ENCODE data around the gene ZFAND3. TPM values are rescaled to one million over a fixed set of nuclear protein-coding genes. Genes with fewer than 3 reads are reported as not detected.

The ZFAND3 gene
- polyA plus RNA-seq, 1 experiment: 15.5 TPM

DNA sequence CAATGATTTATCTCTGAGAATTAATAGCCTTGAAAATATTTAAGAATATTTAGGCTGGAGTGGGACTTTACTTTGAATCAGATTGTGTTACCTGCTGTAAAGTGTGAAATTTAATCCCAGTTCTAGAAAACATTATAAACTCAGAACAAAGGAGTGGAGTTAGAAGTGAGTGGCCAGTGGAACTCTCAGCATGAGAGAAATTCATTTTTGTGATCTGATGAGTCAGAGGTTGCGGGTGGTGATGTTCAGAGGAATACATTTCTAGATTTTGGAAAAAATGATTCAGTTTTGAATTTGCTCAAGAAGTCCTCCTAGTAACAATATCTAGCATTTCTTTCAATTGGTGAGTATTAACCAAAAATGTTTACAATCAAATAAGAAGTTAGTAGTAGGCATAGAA lies 167.5 kb downstream of the ZFAND3 start:
- TF ChIP-seq, protein P1, sequence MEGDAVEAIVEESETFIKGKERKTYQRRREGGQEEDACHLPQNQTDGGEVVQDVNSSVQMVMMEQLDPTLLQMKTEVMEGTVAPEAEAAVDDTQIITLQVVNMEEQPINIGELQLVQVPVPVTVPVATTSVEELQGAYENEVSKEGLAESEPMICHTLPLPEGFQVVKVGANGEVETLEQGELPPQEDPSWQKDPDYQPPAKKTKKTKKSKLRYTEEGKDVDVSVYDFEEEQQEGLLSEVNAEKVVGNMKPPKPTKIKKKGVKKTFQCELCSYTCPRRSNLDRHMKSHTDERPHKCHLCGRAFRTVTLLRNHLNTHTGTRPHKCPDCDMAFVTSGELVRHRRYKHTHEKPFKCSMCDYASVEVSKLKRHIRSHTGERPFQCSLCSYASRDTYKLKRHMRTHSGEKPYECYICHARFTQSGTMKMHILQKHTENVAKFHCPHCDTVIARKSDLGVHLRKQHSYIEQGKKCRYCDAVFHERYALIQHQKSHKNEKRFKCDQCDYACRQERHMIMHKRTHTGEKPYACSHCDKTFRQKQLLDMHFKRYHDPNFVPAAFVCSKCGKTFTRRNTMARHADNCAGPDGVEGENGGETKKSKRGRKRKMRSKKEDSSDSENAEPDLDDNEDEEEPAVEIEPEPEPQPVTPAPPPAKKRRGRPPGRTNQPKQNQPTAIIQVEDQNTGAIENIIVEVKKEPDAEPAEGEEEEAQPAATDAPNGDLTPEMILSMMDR (IDR thresholded peaks at IDR 0.05; ENCODE audit: low read depth, low read length): no peak
- DNase-seq (ENCODE audit: low read depth, low spot score): no peak
- Histone ChIP-seq H3K27me3 (ENCODE audit: control insufficient read depth, insufficient read depth, low read length) (no peaks in the 10 kb centered on the region), H3K27ac (ENCODE audit: low read depth, low read length) (no peak overlapping the region), H3K9me3 (ENCODE audit: control insufficient read depth, insufficient read depth, low read length) (no peaks in the 10 kb centered on the region), H3K4me3 (ENCODE audit: low read depth, low read length) (no peak overlapping the region)
- POLR2A ChIA-PET: no interaction called here
- CTCF ChIA-PET: interaction anchor here (0.5 to 1.3 kb wide), 3 partner anchors 13 to 67 kb away, joined by 3 read pairs; no protein-coding TSS in a partner anchor

DNA sequence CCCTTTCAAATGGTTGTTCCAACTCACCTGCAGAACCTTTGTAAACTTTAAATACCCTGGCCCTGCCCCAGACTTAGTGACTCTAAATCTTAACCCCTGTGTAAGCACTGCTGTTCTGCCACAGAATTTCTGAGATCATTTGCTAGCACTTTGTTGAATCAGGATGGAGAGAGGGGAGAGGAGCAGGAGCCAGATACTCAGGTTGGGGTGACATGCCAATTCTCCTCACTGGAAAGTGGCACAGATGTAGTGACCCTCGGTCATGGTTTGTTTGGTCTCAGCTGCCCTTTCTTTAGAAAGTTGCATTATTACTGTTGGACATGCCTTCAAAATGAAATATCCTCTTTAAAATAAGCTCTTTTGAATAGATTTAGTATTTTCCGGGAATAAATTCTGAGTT lies 168.0 kb downstream of the ZFAND3 start:
- TF ChIP-seq, protein P1 (IDR thresholded peaks at IDR 0.05; ENCODE audit: low read depth, low read length): no peak
- Histone ChIP-seq H3K4me3 (ENCODE audit: low read depth, low read length) (no peak overlapping the region), H3K9me3 (ENCODE audit: control insufficient read depth, insufficient read depth, low read length) (no peaks in the 10 kb centered on the region), H3K27me3 (ENCODE audit: control insufficient read depth, insufficient read depth, low read length) (no peaks in the 10 kb centered on the region), H3K27ac (ENCODE audit: low read depth, low read length) (peak overlapping the region; percentile 11)
- POLR2A ChIA-PET: no interaction called here
- CTCF ChIA-PET: interaction anchor here (0.5 to 1.3 kb wide), 5 partner anchors 14 to 133 kb away, joined by 3 read pairs; no protein-coding TSS in a partner anchor
- no peak for DNase-seq (ENCODE audit: low read depth, low spot score)

DNA sequence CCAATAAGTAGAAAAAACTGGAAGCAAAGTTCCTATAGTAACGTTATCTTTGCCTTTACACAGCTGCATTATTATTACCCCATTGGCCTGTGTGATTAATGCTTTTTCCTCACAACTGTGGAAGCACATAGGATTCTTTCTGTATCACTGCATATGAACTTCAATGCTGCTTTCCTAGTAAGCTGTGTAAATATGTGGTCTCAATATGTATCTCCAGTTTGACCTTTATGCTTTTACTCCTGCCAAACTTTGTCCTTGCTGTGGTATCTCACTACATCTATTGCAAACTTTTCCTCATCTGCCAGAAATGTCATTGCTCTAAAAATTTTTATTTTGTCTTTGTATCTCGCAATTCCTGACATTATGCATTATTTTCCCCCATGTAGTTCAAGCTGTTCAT lies 168.6 kb downstream of the ZFAND3 start:
- ChIA-PET CTCF (interaction anchor here (0.5 to 1.5 kb wide), 7 partner anchors 24 to 283 kb away, joined by 3 read pairs; no protein-coding TSS in a partner anchor), POLR2A (interaction anchor here (1.1 kb wide), 1 partner anchor 168 kb away, joined by 3 read pairs; the partner anchor contains the start of gene ZFAND3)
- H3K9me3 ChIP-seq (ENCODE audit: control insufficient read depth, insufficient read depth, low read length): no peaks in the 10 kb centered on the region
- H3K27me3 ChIP-seq (ENCODE audit: control insufficient read depth, insufficient read depth, low read length): no peaks in the 10 kb centered on the region
- no peak overlapping the region for H3K4me3 ChIP-seq (ENCODE audit: low read depth, low read length)
- DNase-seq (ENCODE audit: low read depth, low spot score): peak; percentile 49
- H3K27ac ChIP-seq (ENCODE audit: low read depth, low read length): no peak overlapping the region
- TF ChIP-seq, protein P1 (IDR thresholded peaks at IDR 0.05; ENCODE audit: low read depth, low read length): no peak

DNA sequence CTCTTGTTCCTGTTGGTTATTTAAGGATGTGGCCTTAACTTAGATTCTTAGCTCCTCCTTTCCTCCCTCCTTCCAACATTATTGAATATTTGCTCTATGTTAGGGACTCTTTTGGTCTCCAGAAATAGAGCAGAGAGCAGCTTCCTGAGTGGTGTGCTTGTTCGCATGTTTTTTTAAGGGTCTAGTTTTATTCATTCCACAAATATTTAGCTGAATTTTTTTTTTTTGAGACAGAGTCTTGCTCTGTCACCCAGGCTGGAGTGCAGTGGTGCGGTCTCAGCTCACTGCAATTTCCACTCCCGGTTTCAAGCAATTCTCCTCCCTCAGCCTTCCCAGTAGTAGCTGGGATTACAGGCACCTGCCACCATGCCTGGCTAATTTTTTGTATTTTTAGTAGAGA lies 169.2 kb downstream of the ZFAND3 start:
- DNase-seq (ENCODE audit: low read depth, low spot score): no peak
- H3K9me3 ChIP-seq (ENCODE audit: control insufficient read depth, insufficient read depth, low read length): no peaks in the 10 kb centered on the region
- no peaks in the 10 kb centered on the region for H3K27me3 ChIP-seq (ENCODE audit: control insufficient read depth, insufficient read depth, low read length)
- ChIA-PET CTCF (interaction anchor here (0.7 to 1.5 kb wide), 3 partner anchors 86 to 283 kb away, joined by 3 read pairs; no protein-coding TSS in a partner anchor), POLR2A (interaction anchor here (1.1 kb wide), 1 partner anchor 169 kb away, joined by 3 read pairs; the partner anchor contains the start of gene ZFAND3)
- H3K4me3 ChIP-seq (ENCODE audit: low read depth, low read length): no peak overlapping the region
- TF ChIP-seq, protein P1 (IDR thresholded peaks at IDR 0.05; ENCODE audit: low read depth, low read length): no peak
- no peak overlapping the region for H3K27ac ChIP-seq (ENCODE audit: low read depth, low read length)

DNA sequence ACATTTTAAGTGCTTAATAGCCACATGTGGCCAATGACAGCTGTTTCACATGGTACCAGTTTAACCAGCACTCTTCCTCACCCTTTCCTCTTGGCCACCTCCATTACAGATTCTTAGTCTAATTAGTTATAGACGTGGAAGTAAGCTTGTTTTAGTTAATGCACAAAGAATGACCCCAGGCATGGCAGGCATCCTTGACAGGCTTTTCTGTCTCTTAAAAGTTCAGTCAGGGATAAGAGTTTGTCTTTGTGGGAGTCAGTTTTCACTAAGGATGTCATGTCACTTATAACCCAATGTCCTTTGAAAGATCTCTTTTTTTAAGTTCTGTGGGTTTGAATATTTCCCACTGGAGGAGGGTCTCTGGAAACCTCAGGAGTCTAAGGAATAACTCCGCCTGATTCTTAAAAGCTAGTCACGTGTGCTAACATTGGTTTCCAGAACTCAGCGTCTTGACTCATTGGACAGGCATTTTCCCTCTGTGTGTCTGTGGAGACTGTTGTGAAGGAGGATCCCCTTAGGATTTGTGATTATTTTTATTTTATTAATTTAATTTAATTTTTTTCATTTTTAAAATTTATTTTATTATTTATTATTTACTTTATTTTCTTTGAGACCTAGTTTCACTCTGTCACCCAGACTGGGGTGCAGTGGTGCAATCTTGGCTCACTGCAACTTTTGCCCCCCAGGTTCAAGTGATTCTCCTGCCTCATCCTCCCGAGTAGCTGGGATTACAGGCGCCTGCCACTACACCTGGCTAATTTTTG lies 171.4 kb downstream of the ZFAND3 start:
- ChIA-PET CTCF (interaction anchor here (1.0 to 2.2 kb wide), 2 partner anchors 21 to 44 kb away, joined by 3 to 9 read pairs; no protein-coding TSS in a partner anchor), POLR2A (interaction anchor here (1.3 kb wide), 1 partner anchor 172 kb away, joined by 3 read pairs; the partner anchor contains the start of gene ZFAND3)
- peak; percentile 32 for DNase-seq (ENCODE audit: low read depth, low spot score)
- TF ChIP-seq, protein P1 (IDR thresholded peaks at IDR 0.05; ENCODE audit: low read depth, low read length): no peak
- Histone ChIP-seq H3K27ac (ENCODE audit: low read depth, low read length) (no peak overlapping the region), H3K9me3 (ENCODE audit: control insufficient read depth, insufficient read depth, low read length) (no peaks in the 10 kb centered on the region), H3K4me3 (ENCODE audit: low read depth, low read length) (no peak overlapping the region), H3K27me3 (ENCODE audit: control insufficient read depth, insufficient read depth, low read length) (no peaks in the 10 kb centered on the region)

Data from AG04450 (cell line).